ENCODE results near the gene SLC43A1.

DNA sequence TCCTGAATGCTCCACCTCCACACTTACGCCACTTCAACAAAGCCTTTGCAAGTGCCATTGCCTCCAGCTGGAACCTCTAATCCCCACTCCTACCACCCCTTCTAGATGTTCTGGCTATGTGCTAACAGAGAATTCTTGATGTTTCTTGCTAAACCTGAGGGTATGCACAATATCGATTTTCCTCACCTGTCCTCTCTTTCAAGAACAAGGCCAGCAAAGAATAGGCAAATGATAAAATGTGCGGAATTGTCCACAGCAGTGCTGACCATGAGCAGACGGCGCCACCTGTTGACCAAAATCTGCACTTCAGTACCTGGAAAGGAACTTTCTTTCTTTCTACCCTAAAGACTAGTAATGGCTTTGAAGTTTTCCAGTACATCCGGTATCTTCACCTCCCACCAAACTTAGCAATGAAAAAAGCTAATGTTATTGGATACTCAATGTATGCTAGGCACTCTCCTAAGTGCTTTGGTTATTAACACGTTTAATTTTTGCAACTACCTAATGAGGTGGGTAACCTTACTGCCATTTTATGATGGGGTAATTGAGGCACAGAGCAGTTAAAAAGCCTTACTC, 11.6 kb upstream of the SLC43A1 start:
- TF ChIP-seq, protein P1, sequence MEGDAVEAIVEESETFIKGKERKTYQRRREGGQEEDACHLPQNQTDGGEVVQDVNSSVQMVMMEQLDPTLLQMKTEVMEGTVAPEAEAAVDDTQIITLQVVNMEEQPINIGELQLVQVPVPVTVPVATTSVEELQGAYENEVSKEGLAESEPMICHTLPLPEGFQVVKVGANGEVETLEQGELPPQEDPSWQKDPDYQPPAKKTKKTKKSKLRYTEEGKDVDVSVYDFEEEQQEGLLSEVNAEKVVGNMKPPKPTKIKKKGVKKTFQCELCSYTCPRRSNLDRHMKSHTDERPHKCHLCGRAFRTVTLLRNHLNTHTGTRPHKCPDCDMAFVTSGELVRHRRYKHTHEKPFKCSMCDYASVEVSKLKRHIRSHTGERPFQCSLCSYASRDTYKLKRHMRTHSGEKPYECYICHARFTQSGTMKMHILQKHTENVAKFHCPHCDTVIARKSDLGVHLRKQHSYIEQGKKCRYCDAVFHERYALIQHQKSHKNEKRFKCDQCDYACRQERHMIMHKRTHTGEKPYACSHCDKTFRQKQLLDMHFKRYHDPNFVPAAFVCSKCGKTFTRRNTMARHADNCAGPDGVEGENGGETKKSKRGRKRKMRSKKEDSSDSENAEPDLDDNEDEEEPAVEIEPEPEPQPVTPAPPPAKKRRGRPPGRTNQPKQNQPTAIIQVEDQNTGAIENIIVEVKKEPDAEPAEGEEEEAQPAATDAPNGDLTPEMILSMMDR (IDR thresholded peaks at IDR 0.05) = peak; percentile 83 to 96 (median 92)
- no peak for TF ChIP-seq POLR2A (IDR thresholded peaks at IDR 0.05)
